A673 (cell line): ENCODE results near the gene HIP1R. TPM values are rescaled to one million over a fixed set of nuclear protein-coding genes. Genes with fewer than 3 reads are reported as not detected.

Experiments
- BruUV-seq: library from RNA; stranded (reverse); fragments of 400-500 nt; replicated peaks from 2 replicates; lab custom pipeline; 2021; lab: Mats Ljungman, UMichigan
- CTCF ChIA-PET: fragments of 300-600 bp; sonication (Branson Sonifier 250); formaldehyde crosslinking; loops from one replicate; lab custom pipeline; 2022; ENCODE audit warnings: antibody characterized with exemption; lab: Charles Lee
- POLR2A ChIA-PET: fragments of 300-600 bp; sonication (Branson Sonifier 250); formaldehyde crosslinking; loops from one replicate; lab custom pipeline; 2022; ENCODE audit warnings: antibody characterized with exemption; ENCODE audit not compliant: low non-redundant PET; lab: Charles Lee
- DNase-seq: peaks from one replicate; pipeline ENCODE4 v3.0.0-alpha.2; 2015; ENCODE audit warnings: low spot score
- H3K27ac ChIP-seq: fragments of 200-600 bp; sonication (generic); 2 replicates; pipeline ENCODE4 v1.5.1; 2016; ENCODE audit warnings: mixed run types, low read depth, mild to moderate bottlenecking, mixed read lengths, antibody characterized with exemption, low read length; ENCODE audit not compliant: poor library complexity, severe bottlenecking
- H3K27me3 ChIP-seq: fragments of 200-600 bp; sonication (generic); replicated peaks from 2 replicates; pipeline ENCODE4 v1.6.1; 2017; ENCODE audit warnings: mixed run types, low read depth, mild to moderate bottlenecking, mixed read lengths, antibody characterized with exemption, low read length; ENCODE audit not compliant: insufficient read depth, poor library complexity
- H3K36me3 ChIP-seq: fragments of 200-600 bp; sonication (generic); 2 replicates; pipeline ENCODE4 v1.6.1; 2016; ENCODE audit warnings: mixed run types, mild to moderate bottlenecking, mixed read lengths, antibody characterized with exemption, low read length; ENCODE audit not compliant: insufficient read depth, poor library complexity, severe bottlenecking
- H3K4me1 ChIP-seq: fragments of 200-600 bp; sonication (generic); 2 replicates; pipeline ENCODE4 v1.6.1; 2017; ENCODE audit warnings: mixed run types, mild to moderate bottlenecking, mixed read lengths, antibody characterized with exemption, low read length; ENCODE audit not compliant: insufficient read depth, poor library complexity, severe bottlenecking
- H3K4me3 ChIP-seq: fragments of 200-600 bp; sonication (generic); 2 replicates; pipeline ENCODE4 v1.5.1; 2016; ENCODE audit warnings: low read depth, mixed run types, mild to moderate bottlenecking, mixed read lengths, low read length; ENCODE audit not compliant: poor library complexity, severe bottlenecking
- H3K9me3 ChIP-seq: fragments of 200-600 bp; sonication (generic); 2 replicates; pipeline ENCODE4 v1.6.1; 2016; ENCODE audit warnings: mixed run types, low read depth, mild to moderate bottlenecking, mixed read lengths, antibody characterized with exemption, low read length; ENCODE audit not compliant: poor library complexity, severe bottlenecking
- CTCF ChIP-seq: fragments of 300-800, 200-600 bp; sonication (generic); conservative IDR thresholded peaks from 2 replicates; pipeline ENCODE4 v1.5.1; 2017; ENCODE audit warnings: low read depth, mild to moderate bottlenecking, antibody characterized with exemption, low read length, moderate library complexity, mixed read lengths
- EZH2 ChIP-seq: fragments of 200-600 bp; sonication (generic); IDR thresholded peaks from 2 replicates; pipeline ENCODE4 v1.6.1; 2017; ENCODE audit warnings: borderline replicate concordance, low read depth, mild to moderate bottlenecking, mixed read lengths, antibody characterized with exemption, low read length; ENCODE audit not compliant: poor library complexity, severe bottlenecking
- intact Hi-C: fragments of 100-400 bp; cut with micrococcal nuclease; formaldehyde crosslinking; loops from one replicate; pipeline ENCODE4 v1.10.0; 2022; ENCODE audit not compliant: unreplicated experiment
- total RNA-seq: library from RNA; stranded (reverse); gene quantifications from 2 replicates; pipeline ENCODE4 v1.2.3, GENCODE V29; 2021

Gene HIP1R
- total RNA-seq, 1 experiment from 2014 or later: 30.4 TPM

GRCh38 chr12:122839907-122840554, 4.8 kb downstream of the HIP1R start:
- Histone ChIP-seq H3K4me3 (no peak overlapping the region), H3K27ac (no peak overlapping the region), H3K36me3 (no peaks in the 10 kb centered on the region), H3K4me1 (peaks cover 8% of the 10 kb centered on the region), H3K27me3 (no peaks in the 10 kb centered on the region), H3K9me3 (no peaks in the 10 kb centered on the region)
- TF ChIP-seq CTCF: no peak
- no peak for TF ChIP-seq EZH2
- POLR2A ChIA-PET: no interaction called here
- DNase-seq: no peak
- no TSS peak for BruUV-seq
- CTCF ChIA-PET: no interaction called here
- intact Hi-C loops: no loop called here

- intact Hi-C loops: no loop called here
- H3K27ac ChIP-seq: no peak overlapping the region
- no peak for TF ChIP-seq CTCF
- no peak for TF ChIP-seq EZH2
- CTCF ChIA-PET: no interaction called here
- POLR2A ChIA-PET: no interaction called here
- no peak overlapping the region for H3K4me3 ChIP-seq
- no peak for DNase-seq
- H3K36me3 ChIP-seq: no peaks in the 10 kb centered on the region
- no TSS peak for BruUV-seq
- H3K9me3 ChIP-seq: no peaks in the 10 kb centered on the region
- no peaks in the 10 kb centered on the region for H3K27me3 ChIP-seq
- peaks cover 8% of the 10 kb centered on the region for H3K4me1 ChIP-seq
Measured at GRCh38 chr12:122840580-122841513, 5.6 kb downstream of the HIP1R start.

DNA sequence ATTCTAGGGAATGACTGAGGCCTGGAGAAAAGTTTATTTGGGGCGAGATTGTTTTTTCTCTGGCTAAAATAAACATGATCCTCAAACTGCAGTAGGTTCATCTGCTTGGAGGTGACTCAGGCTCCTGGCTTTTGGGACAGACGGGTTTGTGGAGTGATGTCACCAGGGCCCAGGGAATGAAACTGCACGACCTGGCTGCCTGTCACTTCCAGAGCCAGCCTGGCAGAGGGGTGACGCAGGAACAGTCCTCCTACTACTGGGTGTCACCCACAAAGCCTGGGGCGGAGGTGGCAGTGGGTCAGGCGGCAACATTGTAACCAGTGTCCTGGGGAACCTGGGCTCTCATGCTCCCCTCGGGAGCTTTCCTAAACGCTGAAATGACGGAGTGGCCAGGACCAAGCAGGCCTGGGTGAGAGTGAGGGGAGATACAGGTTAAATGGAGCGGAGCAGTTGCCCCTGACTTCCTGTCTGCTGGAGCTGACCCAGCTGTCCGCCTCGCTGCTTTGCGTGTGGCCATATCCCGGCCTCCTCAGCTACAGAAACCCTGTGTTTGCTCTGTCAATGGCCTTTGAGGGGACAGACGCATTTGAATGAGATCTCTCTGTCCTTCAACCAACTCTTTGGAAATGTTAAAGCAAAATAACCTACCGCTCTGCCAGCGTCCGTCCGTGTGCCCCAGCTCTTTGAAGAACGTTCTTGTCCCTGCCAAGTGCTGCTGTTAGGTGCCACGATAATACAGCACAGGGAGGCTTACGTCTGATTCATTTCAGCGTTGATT, 6.5 kb downstream of the HIP1R start:
- Histone ChIP-seq H3K36me3 (no peaks in the 10 kb centered on the region), H3K27ac (no peak overlapping the region), H3K27me3 (no peaks in the 10 kb centered on the region), H3K9me3 (no peaks in the 10 kb centered on the region), H3K4me1 (peaks cover 8% of the 10 kb centered on the region), H3K4me3 (no peak overlapping the region)
- no TSS peak for BruUV-seq
- DNase-seq: no peak
- TF ChIP-seq CTCF: no peak
- TF ChIP-seq EZH2: no peak
- intact Hi-C loops: no loop called here
- CTCF ChIA-PET: no interaction called here
- POLR2A ChIA-PET: no interaction called here
